ENCODE data around the gene SLC12A9. TPM values are rescaled to one million over a fixed set of nuclear protein-coding genes. Genes with fewer than 3 reads are reported as not detected.

The SLC12A9 gene
- total RNA-seq, 2 donors from 2014 or later: 22.0 to 29.4 TPM

DNA sequence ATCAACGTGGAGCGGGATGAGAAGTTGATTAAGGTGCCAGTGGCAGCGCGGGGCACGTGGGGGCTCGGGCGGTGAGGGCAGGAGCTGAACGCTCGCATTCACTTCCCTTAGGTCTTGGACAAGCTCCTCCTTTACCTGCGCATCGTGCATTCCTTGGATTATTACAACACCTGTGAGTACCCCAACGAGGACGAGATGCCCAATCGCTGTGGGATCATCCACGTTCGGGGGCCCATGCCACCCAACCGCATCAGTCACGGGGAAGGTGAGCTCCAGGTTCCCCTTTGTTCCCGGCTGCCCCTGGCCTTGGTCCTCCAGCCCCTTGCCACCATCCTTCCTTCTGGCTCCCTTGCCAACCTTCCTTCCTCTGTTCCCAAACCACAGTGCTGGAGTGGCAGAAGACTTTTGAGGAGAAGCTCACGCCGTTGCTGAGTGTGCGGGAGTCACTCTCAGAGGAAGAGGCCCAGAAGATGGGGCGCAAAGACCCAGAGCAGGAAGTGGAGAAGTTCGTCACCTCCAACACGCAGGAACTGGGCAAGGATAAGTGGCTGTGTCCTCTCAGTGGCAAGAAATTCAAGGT lies 34.5 kb downstream of the SLC12A9 start:
- Histone ChIP-seq H3K36me3 (peaks cover 25 to 44% of the 10 kb centered on the region in 2 donors), H3K4me1 (replicated peaks) (peaks cover 17% of the 10 kb centered on the region), H3K9me3 (no peaks in the 10 kb centered on the region), H3K4me3 (no peak overlapping the region), H3K27me3 (replicated peaks; ENCODE audit: insufficient read depth) (no peaks in the 10 kb centered on the region), H3K27ac (no peak overlapping the region)
- TF ChIP-seq POLR2A (IDR thresholded peaks at IDR 0.05): no peak
- TF ChIP-seq POLR2AphosphoS5 (IDR thresholded peaks at IDR 0.05): no peak
- TF ChIP-seq, protein P1, sequence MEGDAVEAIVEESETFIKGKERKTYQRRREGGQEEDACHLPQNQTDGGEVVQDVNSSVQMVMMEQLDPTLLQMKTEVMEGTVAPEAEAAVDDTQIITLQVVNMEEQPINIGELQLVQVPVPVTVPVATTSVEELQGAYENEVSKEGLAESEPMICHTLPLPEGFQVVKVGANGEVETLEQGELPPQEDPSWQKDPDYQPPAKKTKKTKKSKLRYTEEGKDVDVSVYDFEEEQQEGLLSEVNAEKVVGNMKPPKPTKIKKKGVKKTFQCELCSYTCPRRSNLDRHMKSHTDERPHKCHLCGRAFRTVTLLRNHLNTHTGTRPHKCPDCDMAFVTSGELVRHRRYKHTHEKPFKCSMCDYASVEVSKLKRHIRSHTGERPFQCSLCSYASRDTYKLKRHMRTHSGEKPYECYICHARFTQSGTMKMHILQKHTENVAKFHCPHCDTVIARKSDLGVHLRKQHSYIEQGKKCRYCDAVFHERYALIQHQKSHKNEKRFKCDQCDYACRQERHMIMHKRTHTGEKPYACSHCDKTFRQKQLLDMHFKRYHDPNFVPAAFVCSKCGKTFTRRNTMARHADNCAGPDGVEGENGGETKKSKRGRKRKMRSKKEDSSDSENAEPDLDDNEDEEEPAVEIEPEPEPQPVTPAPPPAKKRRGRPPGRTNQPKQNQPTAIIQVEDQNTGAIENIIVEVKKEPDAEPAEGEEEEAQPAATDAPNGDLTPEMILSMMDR (IDR thresholded peaks at IDR 0.05): no peak
- DNase-seq (ENCODE audit: low spot score): no peak
- intact Hi-C loops (cut with DNase I): no loop called here
- 83% methylated on average over 25 of the region's 25 CpGs for WGBS

DNA sequence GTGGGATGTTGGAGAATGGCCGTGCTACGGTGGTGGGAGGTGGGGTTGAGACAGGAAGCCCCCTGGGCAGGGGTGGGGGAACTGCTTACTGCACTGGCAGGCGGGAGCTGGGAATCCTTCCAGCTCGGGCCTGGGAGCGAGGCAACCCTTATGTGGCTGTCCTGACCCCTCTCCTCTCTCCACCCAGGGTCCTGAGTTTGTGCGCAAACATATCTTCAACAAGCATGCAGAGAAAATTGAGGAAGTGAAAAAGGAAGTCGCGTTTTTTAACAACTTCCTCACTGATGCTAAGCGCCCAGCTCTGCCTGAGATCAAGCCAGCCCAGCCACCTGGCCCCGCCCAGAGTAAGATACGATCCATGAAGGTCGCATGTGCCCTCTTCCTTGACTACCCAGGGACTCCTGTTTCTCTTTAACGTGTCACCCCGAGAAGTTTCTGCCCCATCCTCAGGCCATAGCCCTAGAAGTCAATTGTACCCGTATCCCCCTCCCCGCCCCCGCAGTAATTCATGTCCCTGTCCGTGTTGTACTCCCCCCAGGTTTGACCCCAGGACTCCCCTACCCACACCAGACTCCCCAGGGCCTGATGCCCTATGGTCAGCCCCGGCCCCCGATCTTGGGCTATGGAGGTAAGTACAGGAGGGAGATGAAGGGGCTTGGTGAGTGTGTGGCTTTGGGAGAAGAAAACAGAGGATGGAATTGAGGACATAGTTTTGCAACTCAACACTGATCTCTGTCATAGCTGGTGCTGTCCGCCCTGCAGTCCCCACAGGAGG lies 35.2 kb downstream of the SLC12A9 start:
- 60% methylated on average over 21 of the region's 21 CpGs for WGBS
- intact Hi-C loops (cut with DNase I): no loop called here
- DNase-seq (ENCODE audit: low spot score): no peak
- H3K27ac ChIP-seq: no peak overlapping the region
- TF ChIP-seq POLR2AphosphoS5 (IDR thresholded peaks at IDR 0.05) (no peak), POLR2A (IDR thresholded peaks at IDR 0.05) (no peak)
- TF ChIP-seq, protein P1 (IDR thresholded peaks at IDR 0.05): no peak
- no peak overlapping the region for H3K4me3 ChIP-seq
- no peaks in the 10 kb centered on the region for H3K27me3 ChIP-seq (replicated peaks; ENCODE audit: insufficient read depth)
- peaks cover 19 to 38% of the 10 kb centered on the region in 2 donors for H3K36me3 ChIP-seq
- peaks cover 17% of the 10 kb centered on the region for H3K4me1 ChIP-seq (replicated peaks)
- H3K9me3 ChIP-seq: no peaks in the 10 kb centered on the region

DNA sequence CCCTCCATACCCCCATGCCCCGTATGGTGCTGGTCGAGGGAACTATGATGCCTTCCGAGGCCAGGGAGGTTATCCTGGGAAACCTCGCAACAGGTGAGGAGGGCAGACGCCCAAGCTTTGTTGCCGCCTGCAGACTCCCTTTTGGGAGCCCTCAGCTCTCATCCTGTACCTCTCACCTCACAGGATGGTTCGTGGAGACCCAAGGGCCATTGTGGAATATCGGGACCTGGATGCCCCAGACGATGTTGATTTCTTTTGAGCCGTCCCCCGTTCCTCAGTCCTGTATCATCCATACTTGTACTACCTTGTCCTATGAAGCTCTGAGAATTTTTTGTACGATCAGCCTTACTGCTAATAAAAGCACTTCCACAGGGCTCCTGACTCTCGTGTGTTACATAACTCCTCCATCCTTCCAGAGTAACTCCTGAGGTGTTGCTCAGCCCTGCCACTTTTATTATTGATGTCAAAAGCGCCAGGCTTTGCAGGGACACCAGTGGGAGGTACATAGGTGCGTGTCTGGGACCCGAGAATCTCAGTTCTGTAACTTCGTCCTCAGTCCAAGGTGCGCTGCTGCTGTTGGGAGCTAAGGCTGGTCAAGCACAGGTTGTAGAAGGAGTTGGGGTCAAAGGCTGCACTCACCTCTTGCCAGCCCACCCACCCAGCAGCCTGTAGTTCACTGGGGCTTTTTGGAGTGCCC lies 35.9 kb downstream of the SLC12A9 start:
- H3K27ac ChIP-seq: peak overlapping the region; percentile 96 to 97

DNA sequence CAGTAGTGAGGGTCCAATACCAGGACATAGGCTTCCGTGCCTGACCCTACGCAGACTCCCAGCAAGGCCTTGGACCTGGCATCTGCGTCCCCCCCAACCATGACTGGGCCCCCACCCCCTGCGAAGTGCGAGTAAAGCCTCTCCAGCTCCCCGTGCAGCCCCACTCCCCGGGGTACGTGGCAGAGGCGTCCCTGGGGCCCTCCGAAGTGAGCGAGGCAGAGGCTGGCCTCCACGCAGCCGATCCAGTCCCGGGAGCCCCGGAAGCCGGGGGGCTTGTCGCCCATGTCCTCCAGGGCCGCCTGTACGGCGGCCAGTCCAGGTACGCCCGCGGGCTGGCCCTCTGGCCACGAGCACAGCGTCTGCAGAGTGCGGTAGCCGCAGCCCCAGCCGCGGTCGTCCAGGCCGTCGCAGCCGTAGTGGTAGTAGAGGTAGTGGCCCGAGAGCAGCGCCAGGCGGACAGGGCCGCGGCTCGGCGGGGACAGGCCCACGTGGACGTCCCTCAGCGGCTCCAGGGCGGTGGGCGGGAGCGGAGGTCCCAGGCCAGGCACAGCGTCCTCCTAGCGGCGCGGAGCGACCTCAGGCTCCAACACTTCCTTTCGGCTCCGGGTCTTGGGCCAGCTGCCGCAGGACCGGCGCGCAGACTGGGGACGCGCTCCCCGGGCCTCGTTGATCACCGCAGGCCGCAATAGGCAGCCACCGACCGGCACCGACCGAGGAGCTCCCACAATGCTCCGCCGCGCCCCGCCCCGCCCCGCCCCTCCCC lies 36.7 kb downstream of the SLC12A9 start, which contains the start of gene UFSP1:
Gene UFSP1 (minus strand): TSS at position 728 of the 763 bp plus-strand sequence. CDS start 444 bp downstream, at position 284.
- Histone ChIP-seq H3K27me3 (replicated peaks; ENCODE audit: insufficient read depth) (no peaks in the 10 kb centered on the region), H3K27ac (peak within 1 kb of the TSS; percentile 96 to 97), H3K9me3 (no peaks in the 10 kb centered on the region), H3K4me1 (replicated peaks) (peaks cover 17% of the 10 kb centered on the region), H3K4me3 (peak within 1 kb of the TSS; percentile 43 to 54), H3K36me3 (peaks cover 15 to 27% of the 10 kb centered on the region in 2 donors)
- TF ChIP-seq, protein P1 (IDR thresholded peaks at IDR 0.05): peak in 2 of 4 experiments; percentile 15 to 26
- TF ChIP-seq POLR2A (IDR thresholded peaks at IDR 0.05) (no peak), POLR2AphosphoS5 (IDR thresholded peaks at IDR 0.05) (no peak)
- WGBS: 2% methylated on average over 46 of the region's 73 CpGs
- intact Hi-C loops (cut with DNase I): no loop called here
- DNase-seq (ENCODE audit: low spot score): no peak

More for the DNA sequence above, 35.9 kb downstream of the SLC12A9 start:
- TF ChIP-seq, protein P1 (IDR thresholded peaks at IDR 0.05): no peak
- TF ChIP-seq POLR2A (IDR thresholded peaks at IDR 0.05) (no peak), POLR2AphosphoS5 (IDR thresholded peaks at IDR 0.05) (no peak)
- H3K4me1 ChIP-seq (replicated peaks): peaks cover 17% of the 10 kb centered on the region
- no peak for DNase-seq (ENCODE audit: low spot score)
- 58% methylated on average over 18 of the region's 18 CpGs for WGBS
- peaks cover 19 to 34% of the 10 kb centered on the region in 2 donors for H3K36me3 ChIP-seq
- intact Hi-C loops (cut with DNase I): no loop called here
- H3K4me3 ChIP-seq: peak overlapping the region; percentile 43 to 54
- no peaks in the 10 kb centered on the region for H3K9me3 ChIP-seq
- no peaks in the 10 kb centered on the region for H3K27me3 ChIP-seq (replicated peaks; ENCODE audit: insufficient read depth)

All from prostate gland (tissue), 2 donors.